ENCODE results near the gene ABLIM2.

The ABLIM2 gene

GRCh38 chr4:8136529-8136928 lies 22.1 kb downstream of the ABLIM2 start:
- H3F3A ChIP-seq (ENCODE audit: insufficient read depth): no peaks in the 10 kb centered on the region
- H3K4me2 ChIP-seq (ENCODE audit: low read depth, low read length, poor library complexity, severe bottlenecking): no peak overlapping the region
- H3K4me3 ChIP-seq (ENCODE audit: insufficient read depth, low read length, poor library complexity, severe bottlenecking): no peak overlapping the region
- no peaks in the 10 kb centered on the region for H3K36me3 ChIP-seq (ENCODE audit: low read length)
- no peak overlapping the region for H3K9ac ChIP-seq (ENCODE audit: low read length)
- no peaks in the 10 kb centered on the region for H3K79me2 ChIP-seq (ENCODE audit: insufficient read depth, low read length)
- no peaks in the 10 kb centered on the region for H3K9me2 ChIP-seq (replicated peaks; ENCODE audit: insufficient read depth, low read length)
- TF ChIP-seq EZH2phosphoT487 (conservative IDR thresholded peaks at IDR 0.05; ENCODE audit: low read length) (no peak), CTCF (IDR thresholded peaks at IDR 0.05; ENCODE audit: insufficient read depth, low read length, poor library complexity, severe bottlenecking) (no peak)
- no peak overlapping the region for H2AFZ ChIP-seq (ENCODE audit: low read depth, low read length, severe bottlenecking)
- H3K27me3 ChIP-seq (ENCODE audit: low read length): no peaks in the 10 kb centered on the region
- H3K9me3 ChIP-seq (ENCODE audit: insufficient read depth, low read length): no peaks in the 10 kb centered on the region
- H3K27ac ChIP-seq (ENCODE audit: low read depth, low read length): no peak overlapping the region
- no peaks in the 10 kb centered on the region for H4K20me1 ChIP-seq (ENCODE audit: low read depth, low read length)

- no peaks in the 10 kb centered on the region for H3F3A ChIP-seq (ENCODE audit: insufficient read depth)
- no peaks in the 10 kb centered on the region for H3K27me3 ChIP-seq (ENCODE audit: low read length)
- no peaks in the 10 kb centered on the region for H4K20me1 ChIP-seq (ENCODE audit: low read depth, low read length)
- H3K4me2 ChIP-seq (ENCODE audit: low read depth, low read length, poor library complexity, severe bottlenecking): no peak overlapping the region
- H3K9me3 ChIP-seq (ENCODE audit: insufficient read depth, low read length): no peaks in the 10 kb centered on the region
- TF ChIP-seq EZH2phosphoT487 (conservative IDR thresholded peaks at IDR 0.05; ENCODE audit: low read length): no peak
- no peak for TF ChIP-seq CTCF (IDR thresholded peaks at IDR 0.05; ENCODE audit: insufficient read depth, low read length, poor library complexity, severe bottlenecking)
- no peak overlapping the region for H3K9ac ChIP-seq (ENCODE audit: low read length)
- no peak overlapping the region for H2AFZ ChIP-seq (ENCODE audit: low read depth, low read length, severe bottlenecking)
- no peaks in the 10 kb centered on the region for H3K36me3 ChIP-seq (ENCODE audit: low read length)
- H3K4me3 ChIP-seq (ENCODE audit: insufficient read depth, low read length, poor library complexity, severe bottlenecking): no peak overlapping the region
- H3K9me2 ChIP-seq (replicated peaks; ENCODE audit: insufficient read depth, low read length): no peaks in the 10 kb centered on the region
- no peaks in the 10 kb centered on the region for H3K79me2 ChIP-seq (ENCODE audit: insufficient read depth, low read length)
- H3K27ac ChIP-seq (ENCODE audit: low read depth, low read length): no peak overlapping the region
Measured at GRCh38 chr4:8135666-8136065, 22.9 kb downstream of the ABLIM2 start.

GRCh38 chr4:8133897-8134563 lies 24.6 kb downstream of the ABLIM2 start:
- Histone ChIP-seq H3K4me3 (ENCODE audit: insufficient read depth, low read length, poor library complexity, severe bottlenecking) (no peak overlapping the region), H2AFZ (ENCODE audit: low read depth, low read length, severe bottlenecking) (no peak overlapping the region), H3K27me3 (ENCODE audit: low read length) (no peaks in the 10 kb centered on the region), H3F3A (ENCODE audit: insufficient read depth) (no peaks in the 10 kb centered on the region), H3K4me2 (ENCODE audit: low read depth, low read length, poor library complexity, severe bottlenecking) (no peak overlapping the region), H3K9me2 (replicated peaks; ENCODE audit: insufficient read depth, low read length) (no peaks in the 10 kb centered on the region), H3K9ac (ENCODE audit: low read length) (no peak overlapping the region), H3K36me3 (ENCODE audit: low read length) (no peaks in the 10 kb centered on the region), H3K9me3 (ENCODE audit: insufficient read depth, low read length) (no peaks in the 10 kb centered on the region), H3K27ac (ENCODE audit: low read depth, low read length) (no peak overlapping the region), H4K20me1 (ENCODE audit: low read depth, low read length) (no peaks in the 10 kb centered on the region), H3K79me2 (ENCODE audit: insufficient read depth, low read length) (no peaks in the 10 kb centered on the region)
- TF ChIP-seq CTCF (IDR thresholded peaks at IDR 0.05; ENCODE audit: insufficient read depth, low read length, poor library complexity, severe bottlenecking) (no peak), EZH2phosphoT487 (conservative IDR thresholded peaks at IDR 0.05; ENCODE audit: low read length) (no peak)
